ENCODE data around the gene DNAJA2. TPM values are rescaled to one million over a fixed set of nuclear protein-coding genes. Genes with fewer than 3 reads are reported as not detected.
"Not testable (repeated sequence)": the region's sequence is repeated elsewhere in the genome, so short reads cannot be mapped to it uniquely, and the experiment has no call there.

Gene DNAJA2
- polyA plus RNA-seq, 1 experiment, result 26.7 TPM

DNA sequence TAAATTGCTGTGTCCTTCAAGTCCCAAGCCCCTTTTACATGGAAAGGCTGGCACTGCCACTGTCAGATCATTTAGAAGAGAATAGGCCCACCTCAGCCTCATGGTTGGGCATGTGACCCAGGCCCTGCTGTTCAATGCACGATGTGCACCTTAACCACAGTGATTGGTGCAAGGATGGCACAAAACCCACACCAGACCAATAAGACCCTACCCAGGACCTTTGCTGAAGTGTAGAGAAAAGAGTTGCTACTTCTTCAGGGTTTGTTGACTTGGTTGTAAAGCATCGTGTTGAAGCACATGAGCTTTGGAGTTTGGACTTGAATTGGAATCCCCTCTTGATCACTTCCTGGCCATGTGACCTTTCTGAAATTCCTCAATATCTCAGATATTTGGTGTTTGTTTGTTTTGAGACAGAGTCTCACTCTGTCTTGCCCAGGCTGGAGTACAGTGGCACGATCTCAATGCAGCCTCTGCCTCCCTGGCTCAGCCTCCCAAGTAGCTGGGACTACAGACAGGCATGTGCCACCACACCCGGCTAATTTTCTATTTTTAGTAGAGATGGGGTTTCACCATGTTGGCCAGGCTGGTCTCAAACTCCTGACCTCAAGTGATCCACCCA is 24.8 kb downstream of the DNAJA2 start:
- no peak overlapping the region for H3K27ac ChIP-seq (ENCODE audit: low read depth, low read length)
- no peak overlapping the region for H3K4me3 ChIP-seq (ENCODE audit: low read depth, low read length)
- H3K9me3 ChIP-seq (ENCODE audit: control insufficient read depth, insufficient read depth, low read length), result no peaks in the 10 kb centered on the region
- CTCF ChIA-PET, result interaction anchor here (0.6 to 4.3 kb wide), 9 partner anchors 16 to 1682 kb away, joined by 3 to 43 read pairs (median 4); no protein-coding TSS in a partner anchor
- TF ChIP-seq, protein P1, sequence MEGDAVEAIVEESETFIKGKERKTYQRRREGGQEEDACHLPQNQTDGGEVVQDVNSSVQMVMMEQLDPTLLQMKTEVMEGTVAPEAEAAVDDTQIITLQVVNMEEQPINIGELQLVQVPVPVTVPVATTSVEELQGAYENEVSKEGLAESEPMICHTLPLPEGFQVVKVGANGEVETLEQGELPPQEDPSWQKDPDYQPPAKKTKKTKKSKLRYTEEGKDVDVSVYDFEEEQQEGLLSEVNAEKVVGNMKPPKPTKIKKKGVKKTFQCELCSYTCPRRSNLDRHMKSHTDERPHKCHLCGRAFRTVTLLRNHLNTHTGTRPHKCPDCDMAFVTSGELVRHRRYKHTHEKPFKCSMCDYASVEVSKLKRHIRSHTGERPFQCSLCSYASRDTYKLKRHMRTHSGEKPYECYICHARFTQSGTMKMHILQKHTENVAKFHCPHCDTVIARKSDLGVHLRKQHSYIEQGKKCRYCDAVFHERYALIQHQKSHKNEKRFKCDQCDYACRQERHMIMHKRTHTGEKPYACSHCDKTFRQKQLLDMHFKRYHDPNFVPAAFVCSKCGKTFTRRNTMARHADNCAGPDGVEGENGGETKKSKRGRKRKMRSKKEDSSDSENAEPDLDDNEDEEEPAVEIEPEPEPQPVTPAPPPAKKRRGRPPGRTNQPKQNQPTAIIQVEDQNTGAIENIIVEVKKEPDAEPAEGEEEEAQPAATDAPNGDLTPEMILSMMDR (IDR thresholded peaks at IDR 0.05; ENCODE audit: low read depth, low read length), result no peak
- POLR2A ChIA-PET, result no interaction called here
- no peaks in the 10 kb centered on the region for H3K27me3 ChIP-seq (ENCODE audit: control insufficient read depth, insufficient read depth, low read length)
- no peak for DNase-seq (ENCODE audit: low read depth, low spot score)

DNA sequence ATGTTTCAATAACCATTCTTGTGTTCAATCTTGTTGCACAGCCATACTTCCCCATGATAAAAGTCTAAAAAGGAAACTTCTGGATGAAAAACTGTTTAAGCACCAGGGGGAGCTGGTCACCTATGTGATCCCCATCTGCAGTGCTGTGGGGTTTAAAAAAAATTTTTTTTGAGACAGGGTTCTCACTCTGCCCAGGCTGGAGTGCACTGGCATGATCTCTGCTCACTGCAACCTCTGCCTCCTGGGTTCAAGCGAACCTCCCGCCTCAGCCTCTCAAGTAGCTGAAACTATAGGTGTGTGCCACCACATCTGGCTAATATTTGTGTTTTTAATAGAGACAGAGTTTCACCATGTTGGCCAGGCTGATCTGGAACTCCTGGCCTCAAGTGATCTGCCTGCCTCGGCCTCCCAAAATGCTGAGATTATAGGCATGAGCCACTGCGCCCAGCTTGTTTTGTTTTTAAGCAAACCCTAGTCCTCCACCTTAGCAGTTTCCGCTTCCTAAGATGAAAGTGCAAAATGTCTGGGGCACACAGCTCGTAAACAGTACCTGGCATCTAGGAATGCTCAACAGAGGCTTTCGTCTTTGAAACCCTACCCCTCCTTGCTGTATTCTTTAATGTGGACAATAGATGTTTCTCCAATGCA is 25.4 kb downstream of the DNAJA2 start:
- TF ChIP-seq, protein P1 (IDR thresholded peaks at IDR 0.05; ENCODE audit: low read depth, low read length), result peak; percentile 73
- DNase-seq (ENCODE audit: low read depth, low spot score), result no peak
- ChIA-PET POLR2A (no interaction called here), CTCF (interaction anchor here (0.6 to 4.3 kb wide), 14 partner anchors 15 to 1682 kb away, joined by 3 to 43 read pairs (median 4); no protein-coding TSS in a partner anchor)
- Histone ChIP-seq H3K9me3 (ENCODE audit: control insufficient read depth, insufficient read depth, low read length) (no peaks in the 10 kb centered on the region), H3K27ac (ENCODE audit: low read depth, low read length) (no peak overlapping the region), H3K27me3 (ENCODE audit: control insufficient read depth, insufficient read depth, low read length) (no peaks in the 10 kb centered on the region), H3K4me3 (ENCODE audit: low read depth, low read length) (no peak overlapping the region)

DNA sequence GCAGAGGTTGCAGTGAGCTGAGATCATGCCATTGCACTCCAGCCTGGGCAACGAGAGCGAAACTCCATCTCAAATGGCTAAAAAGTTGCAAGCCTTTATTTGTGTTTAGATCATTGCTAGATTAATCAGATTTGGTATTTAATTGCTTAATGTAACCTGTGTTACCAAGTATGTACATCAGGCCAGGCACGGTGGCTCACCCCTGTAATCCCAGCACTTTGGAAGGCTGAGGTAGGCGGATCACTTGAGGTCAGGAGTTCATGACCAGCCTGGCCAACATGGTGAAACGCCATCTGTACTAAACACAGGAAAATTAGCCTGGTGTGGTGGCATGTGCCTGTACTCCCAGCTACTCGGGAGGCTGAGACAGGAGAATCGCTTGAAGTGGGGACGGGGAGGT is 28.8 kb downstream of the DNAJA2 start:
- H3K9me3 ChIP-seq (ENCODE audit: control insufficient read depth, insufficient read depth, low read length); H3K4me3 ChIP-seq (ENCODE audit: low read depth, low read length); H3K27me3 ChIP-seq (ENCODE audit: control insufficient read depth, insufficient read depth, low read length); DNase-seq (ENCODE audit: low read depth, low spot score); POLR2A ChIA-PET; H3K27ac ChIP-seq (ENCODE audit: low read depth, low read length): not testable (repeated sequence)
- CTCF ChIA-PET, result interaction anchor here (1.8 kb wide), 1 partner anchor 93 kb away, joined by 6 read pairs; no protein-coding TSS in a partner anchor

DNA sequence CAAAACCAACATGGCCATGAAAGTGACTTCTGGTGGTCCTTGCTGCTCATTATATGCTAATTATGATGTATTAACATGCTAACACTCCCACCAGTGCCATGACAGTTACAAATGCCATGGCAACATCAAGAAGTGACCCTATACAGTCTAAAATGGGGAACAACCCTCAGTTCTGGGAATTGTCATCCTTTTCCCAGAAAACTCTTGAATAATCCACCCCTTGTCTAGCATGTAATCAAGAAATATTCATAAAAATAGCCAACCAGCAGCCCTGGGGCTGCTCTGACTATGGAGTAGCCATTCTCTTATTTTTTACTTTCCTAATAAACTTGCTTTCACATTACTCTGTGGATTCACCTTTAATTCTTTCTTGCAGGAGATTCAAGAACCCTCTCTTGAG is 35.9 kb downstream of the DNAJA2 start:
- POLR2A ChIA-PET, result no interaction called here
- H3K27ac ChIP-seq (ENCODE audit: low read depth, low read length), result no peak overlapping the region
- no peak for DNase-seq (ENCODE audit: low read depth, low spot score)
- H3K9me3 ChIP-seq (ENCODE audit: control insufficient read depth, insufficient read depth, low read length), result no peaks in the 10 kb centered on the region
- H3K27me3 ChIP-seq (ENCODE audit: control insufficient read depth, insufficient read depth, low read length), result peaks cover 2% of the 10 kb centered on the region
- TF ChIP-seq, protein P1 (IDR thresholded peaks at IDR 0.05; ENCODE audit: low read depth, low read length), result no peak
- CTCF ChIA-PET, result no interaction called here
- no peak overlapping the region for H3K4me3 ChIP-seq (ENCODE audit: low read depth, low read length)

DNA sequence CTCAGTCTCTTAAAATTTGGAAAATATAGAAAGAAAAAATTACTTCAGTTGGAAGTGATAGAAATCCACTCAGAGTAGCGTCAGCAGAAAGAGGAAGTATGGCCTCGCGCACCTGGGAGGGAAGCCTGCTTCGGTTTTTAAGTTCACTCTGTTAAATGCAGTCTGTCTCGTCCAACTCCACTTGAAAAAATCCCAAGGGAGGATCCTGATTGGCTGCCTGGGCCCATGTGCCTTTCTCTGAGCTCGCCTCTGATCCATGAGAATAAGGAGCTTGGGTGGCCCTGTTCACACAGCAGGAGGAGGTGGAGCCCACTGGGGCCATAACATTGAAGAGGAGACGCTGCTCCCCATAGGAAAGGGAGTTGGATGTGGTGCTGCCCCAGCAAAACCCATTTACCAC is 40.7 kb downstream of the DNAJA2 start:
- no peak overlapping the region for H3K4me3 ChIP-seq (ENCODE audit: low read depth, low read length)
- POLR2A ChIA-PET, result interaction anchor here (0.7 kb wide), 2 partner anchors 28 to 69 kb away, joined by 7 to 9 read pairs; no protein-coding TSS in a partner anchor
- CTCF ChIA-PET, result interaction anchor here (1.0 to 1.3 kb wide), 2 partner anchors 15 to 259 kb away, joined by 3 read pairs; no protein-coding TSS in a partner anchor
- no peaks in the 10 kb centered on the region for H3K27me3 ChIP-seq (ENCODE audit: control insufficient read depth, insufficient read depth, low read length)
- TF ChIP-seq, protein P1 (IDR thresholded peaks at IDR 0.05; ENCODE audit: low read depth, low read length), result no peak
- H3K9me3 ChIP-seq (ENCODE audit: control insufficient read depth, insufficient read depth, low read length), result no peaks in the 10 kb centered on the region
- no peak overlapping the region for H3K27ac ChIP-seq (ENCODE audit: low read depth, low read length)
- DNase-seq (ENCODE audit: low read depth, low spot score), result no peak
